PFSK-1 (cell line): ENCODE results near the gene FRMD3.

Experiments
- FOXP2 ChIP-seq: optimal IDR thresholded peaks from 2 replicates; pipeline ENCODE3; 2011; ENCODE audit warnings: borderline replicate concordance, control low read depth, inconsistent platforms; ENCODE audit not compliant: insufficient read depth; ENCODE audit errors: extremely low read length, extremely low read depth
- POLR2AphosphoS5 ChIP-seq: IDR thresholded peaks from 2 replicates; pipeline ENCODE4 v1.6.1; 2012; ENCODE audit warnings: low read depth, mild to moderate bottlenecking, control low read depth, low read length, moderate library complexity
- SIN3A ChIP-seq: IDR thresholded peaks from 2 replicates; pipeline ENCODE4 v1.6.1; 2012; ENCODE audit warnings: mild to moderate bottlenecking, low read length, moderate library complexity, borderline replicate concordance; ENCODE audit not compliant: insufficient read depth
- TAF1 ChIP-seq: IDR thresholded peaks from 2 replicates; pipeline ENCODE4 v1.6.1; 2012; ENCODE audit warnings: low read length, control low read depth, borderline replicate concordance; ENCODE audit not compliant: insufficient read depth
- TF ChIP-seq, protein P1 (sequence below), 2 experiments: IDR thresholded peaks; 2 replicates each; pipeline versions ENCODE4 v1.6.1 to v1.8.0; 2011 to 2012; ENCODE audit warnings: low read depth in 2 of 2, low read length in 2 of 2, control low read depth in 1 of 2, inconsistent platforms in 1 of 2, mild to moderate bottlenecking in 1 of 2, moderate library complexity in 1 of 2; ENCODE audit not compliant: insufficient read depth in 1 of 2

FRMD3 gene

DNA sequence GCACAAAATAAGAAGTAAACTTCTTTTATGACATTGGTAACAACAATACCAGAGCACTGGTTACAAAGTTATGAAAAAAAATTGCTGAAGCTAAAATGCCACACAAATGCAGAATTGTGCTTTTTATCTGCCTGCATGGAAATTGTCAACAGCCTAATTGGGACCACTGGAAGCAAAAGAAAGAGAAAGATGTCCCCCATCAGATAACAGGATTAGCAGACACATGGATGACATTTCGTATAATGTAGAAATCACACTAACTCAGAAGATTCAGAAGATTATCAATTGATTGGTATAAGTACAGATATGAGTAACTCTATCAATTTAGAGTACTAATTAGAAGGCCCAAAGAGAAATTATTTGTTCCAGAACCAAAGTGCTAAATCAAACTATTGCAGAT is 19.1 kb upstream of the FRMD3 start:
- TF ChIP-seq TAF1 (no peak), SIN3A (no peak), POLR2AphosphoS5 (no peak), FOXP2 (no peak)
- TF ChIP-seq, protein P1, sequence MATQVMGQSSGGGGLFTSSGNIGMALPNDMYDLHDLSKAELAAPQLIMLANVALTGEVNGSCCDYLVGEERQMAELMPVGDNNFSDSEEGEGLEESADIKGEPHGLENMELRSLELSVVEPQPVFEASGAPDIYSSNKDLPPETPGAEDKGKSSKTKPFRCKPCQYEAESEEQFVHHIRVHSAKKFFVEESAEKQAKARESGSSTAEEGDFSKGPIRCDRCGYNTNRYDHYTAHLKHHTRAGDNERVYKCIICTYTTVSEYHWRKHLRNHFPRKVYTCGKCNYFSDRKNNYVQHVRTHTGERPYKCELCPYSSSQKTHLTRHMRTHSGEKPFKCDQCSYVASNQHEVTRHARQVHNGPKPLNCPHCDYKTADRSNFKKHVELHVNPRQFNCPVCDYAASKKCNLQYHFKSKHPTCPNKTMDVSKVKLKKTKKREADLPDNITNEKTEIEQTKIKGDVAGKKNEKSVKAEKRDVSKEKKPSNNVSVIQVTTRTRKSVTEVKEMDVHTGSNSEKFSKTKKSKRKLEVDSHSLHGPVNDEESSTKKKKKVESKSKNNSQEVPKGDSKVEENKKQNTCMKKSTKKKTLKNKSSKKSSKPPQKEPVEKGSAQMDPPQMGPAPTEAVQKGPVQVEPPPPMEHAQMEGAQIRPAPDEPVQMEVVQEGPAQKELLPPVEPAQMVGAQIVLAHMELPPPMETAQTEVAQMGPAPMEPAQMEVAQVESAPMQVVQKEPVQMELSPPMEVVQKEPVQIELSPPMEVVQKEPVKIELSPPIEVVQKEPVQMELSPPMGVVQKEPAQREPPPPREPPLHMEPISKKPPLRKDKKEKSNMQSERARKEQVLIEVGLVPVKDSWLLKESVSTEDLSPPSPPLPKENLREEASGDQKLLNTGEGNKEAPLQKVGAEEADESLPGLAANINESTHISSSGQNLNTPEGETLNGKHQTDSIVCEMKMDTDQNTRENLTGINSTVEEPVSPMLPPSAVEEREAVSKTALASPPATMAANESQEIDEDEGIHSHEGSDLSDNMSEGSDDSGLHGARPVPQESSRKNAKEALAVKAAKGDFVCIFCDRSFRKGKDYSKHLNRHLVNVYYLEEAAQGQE (IDR thresholded peaks at IDR 0.05; ENCODE audit: insufficient read depth in 1 of 2, low read depth in 2 of 2, low read length in 2 of 2) = no peak

- TF ChIP-seq POLR2AphosphoS5 (no peak), FOXP2 (no peak), TAF1 (no peak), SIN3A (no peak)
- TF ChIP-seq, protein P1 (IDR thresholded peaks at IDR 0.05; ENCODE audit: insufficient read depth in 1 of 2, low read depth in 2 of 2, low read length in 2 of 2) = no peak
These were observed 16.1 kb upstream of the FRMD3 start for GRCh38 chr9:83554278-83554677.

DNA sequence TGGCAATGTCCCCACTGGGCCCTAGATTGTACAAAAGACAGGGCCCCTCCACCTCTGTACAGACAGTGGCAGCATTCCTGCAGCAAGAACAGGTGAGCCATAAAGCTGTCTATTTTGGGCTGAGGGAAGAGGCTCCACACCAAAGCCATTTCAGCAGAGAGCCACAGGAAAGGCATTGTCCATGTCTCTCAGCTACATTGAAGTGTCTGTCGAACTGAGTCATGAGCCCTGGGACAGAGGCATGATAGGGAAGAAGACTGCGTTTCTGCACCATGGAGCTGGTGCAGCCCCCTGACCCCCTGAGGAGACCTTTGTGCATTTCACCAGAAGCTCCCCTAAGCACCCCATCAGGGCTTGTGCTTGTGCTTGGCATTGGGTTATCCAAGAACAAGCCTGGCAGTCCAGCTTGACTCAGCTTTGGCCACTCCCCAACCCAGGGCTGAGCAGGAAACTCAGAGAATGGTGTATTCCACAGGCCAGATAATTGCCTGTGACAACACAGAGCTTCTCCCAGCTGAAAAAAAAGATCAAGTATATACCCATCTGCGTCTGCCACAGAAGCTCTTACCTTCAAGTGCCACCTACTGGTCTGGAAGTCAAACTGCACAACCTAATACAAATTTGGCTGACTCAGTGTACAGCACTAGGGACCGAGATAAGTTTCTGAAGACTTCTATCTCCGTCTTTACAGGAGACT is 5.9 kb upstream of the FRMD3 start:
- no peak for TF ChIP-seq POLR2AphosphoS5
- TF ChIP-seq, protein P1 (IDR thresholded peaks at IDR 0.05; ENCODE audit: insufficient read depth in 1 of 2, low read depth in 2 of 2, low read length in 2 of 2) = no peak
- TF ChIP-seq TAF1 = no peak
- TF ChIP-seq SIN3A = no peak
- TF ChIP-seq FOXP2 = no peak

- no peak for TF ChIP-seq FOXP2
- TF ChIP-seq, protein P1 (IDR thresholded peaks at IDR 0.05; ENCODE audit: insufficient read depth in 1 of 2, low read depth in 2 of 2, low read length in 2 of 2) = no peak
- TF ChIP-seq POLR2AphosphoS5 = no peak
- no peak for TF ChIP-seq SIN3A
- TF ChIP-seq TAF1 = no peak
These were observed 663 bp upstream of the FRMD3 start for GRCh38 chr9:83538890-83539238.
